ENCODE data around the gene PLS3. TPM values are rescaled to one million over a fixed set of nuclear protein-coding genes. Genes with fewer than 3 reads are reported as not detected.

PLS3 gene
- polyA plus RNA-seq, 1 donor from 2014 or later, result 3.8 TPM

DNA sequence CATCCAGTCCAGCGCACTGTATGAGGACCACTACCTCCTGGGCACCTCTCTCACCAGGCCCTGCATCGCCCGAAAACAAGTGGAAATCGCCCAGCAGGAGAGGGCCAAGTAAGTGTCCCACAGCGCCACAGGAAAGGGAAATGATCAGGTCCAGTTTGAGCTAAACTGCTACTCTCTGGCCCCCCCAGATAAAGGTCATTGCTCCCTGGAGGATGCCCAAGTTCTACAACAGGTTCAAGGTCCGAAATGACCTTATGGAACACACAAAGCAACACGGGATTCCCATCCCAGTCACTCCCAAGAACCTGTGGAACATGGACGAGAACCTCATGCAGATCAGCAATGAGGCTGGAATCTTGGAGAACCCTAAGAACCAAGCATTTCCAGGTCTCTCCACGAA lies 104.1 kb downstream of the PLS3 start:
- TF ChIP-seq POLR2AphosphoS5 (IDR thresholded peaks at IDR 0.05), result no peak
- TF ChIP-seq REST (IDR thresholded peaks at IDR 0.05; ENCODE audit: borderline replicate concordance), result no peak
- TF ChIP-seq RAD21 (conservative IDR thresholded peaks at IDR 0.05), result no peak
- no peak for TF ChIP-seq EZH2 (IDR thresholded peaks at IDR 0.05; ENCODE audit: borderline replicate concordance, insufficient read depth, low read length, poor library complexity, severe bottlenecking)
- TF ChIP-seq CTCF (IDR thresholded peaks at IDR 0.05; ENCODE audit: poor library complexity, severe bottlenecking), result no peak
- no peak for TF ChIP-seq SMC3 (conservative IDR thresholded peaks at IDR 0.05; ENCODE audit: poor library complexity)
- TF ChIP-seq MXI1 (conservative IDR thresholded peaks at IDR 0.05; ENCODE audit: poor library complexity, severe bottlenecking), result no peak
- TF ChIP-seq EP300 (conservative IDR thresholded peaks at IDR 0.05; ENCODE audit: poor library complexity, severe bottlenecking), result no peak
- no peak for TF ChIP-seq TAF1 (IDR thresholded peaks at IDR 0.05; ENCODE audit: low read depth)
- no peaks in the 10 kb centered on the region for H3F3A ChIP-seq (ENCODE audit: insufficient read depth, low read length, poor library complexity, severe bottlenecking)

GRCh38 chrX:115679460-115679859 lies 118.5 kb downstream of the PLS3 start:
- no peaks in the 10 kb centered on the region for H3K36me3 ChIP-seq (ENCODE audit: insufficient read depth, low read length)
- H4K20me1 ChIP-seq (ENCODE audit: insufficient read depth), result no peaks in the 10 kb centered on the region
- H3K9me2 ChIP-seq (ENCODE audit: insufficient read depth, low read length), result no peaks in the 10 kb centered on the region
- H3K9ac ChIP-seq (ENCODE audit: low read length), result no peak overlapping the region
- H3K79me2 ChIP-seq (replicated peaks; ENCODE audit: insufficient read depth, low read length), result no peaks in the 10 kb centered on the region
- no peaks in the 10 kb centered on the region for H3F3A ChIP-seq (ENCODE audit: insufficient read depth, low read length, poor library complexity, severe bottlenecking)
- H2AFZ ChIP-seq (ENCODE audit: low read depth, low read length), result no peak overlapping the region
- H3K27ac ChIP-seq (ENCODE audit: low read length), result no peak overlapping the region
- no peak overlapping the region for H3K4me3 ChIP-seq (ENCODE audit: low read length)
- H3K27me3 ChIP-seq (ENCODE audit: insufficient read depth, low read depth, low read length), result no peaks in the 10 kb centered on the region
- H3K9me3 ChIP-seq (ENCODE audit: low read length), result no peaks in the 10 kb centered on the region
- no peak overlapping the region for H3K4me2 ChIP-seq (ENCODE audit: low read length)
- no peak for TF ChIP-seq TAF1 (IDR thresholded peaks at IDR 0.05; ENCODE audit: low read depth)
- no peak for TF ChIP-seq SMC3 (conservative IDR thresholded peaks at IDR 0.05; ENCODE audit: poor library complexity)
- no peak for TF ChIP-seq POLR2AphosphoS5 (IDR thresholded peaks at IDR 0.05)
- TF ChIP-seq MXI1 (conservative IDR thresholded peaks at IDR 0.05; ENCODE audit: poor library complexity, severe bottlenecking), result no peak
- no peak for TF ChIP-seq CTCF (IDR thresholded peaks at IDR 0.05; ENCODE audit: poor library complexity, severe bottlenecking)
- no peak for TF ChIP-seq REST (IDR thresholded peaks at IDR 0.05; ENCODE audit: borderline replicate concordance)
- no peak for TF ChIP-seq EP300 (conservative IDR thresholded peaks at IDR 0.05; ENCODE audit: poor library complexity, severe bottlenecking)
- TF ChIP-seq RAD21 (conservative IDR thresholded peaks at IDR 0.05), result no peak
- TF ChIP-seq EZH2 (IDR thresholded peaks at IDR 0.05; ENCODE audit: borderline replicate concordance, insufficient read depth, low read length, poor library complexity, severe bottlenecking), result no peak

More for the DNA sequence above, 104.1 kb downstream of the PLS3 start:
- Histone ChIP-seq H4K20me1 (ENCODE audit: insufficient read depth) (no peaks in the 10 kb centered on the region), H3K9me3 (ENCODE audit: low read length) (no peaks in the 10 kb centered on the region), H2AFZ (ENCODE audit: low read depth, low read length) (no peak overlapping the region), H3K27me3 (ENCODE audit: insufficient read depth, low read depth, low read length) (no peaks in the 10 kb centered on the region), H3K4me3 (ENCODE audit: low read length) (no peak overlapping the region), H3K36me3 (ENCODE audit: insufficient read depth, low read length) (no peaks in the 10 kb centered on the region), H3K4me2 (ENCODE audit: low read length) (no peak overlapping the region), H3K9ac (ENCODE audit: low read length) (no peak overlapping the region), H3K27ac (ENCODE audit: low read length) (no peak overlapping the region), H3K79me2 (replicated peaks; ENCODE audit: insufficient read depth, low read length) (no peaks in the 10 kb centered on the region), H3K9me2 (ENCODE audit: insufficient read depth, low read length) (no peaks in the 10 kb centered on the region)
